Endothelial cell of umbilical vein (primary cell): ENCODE measurements around the gene KAT2A. TPM values are rescaled to one million over a fixed set of nuclear protein-coding genes. Genes with fewer than 3 reads are reported as not detected.

Experiments used
- BruUV-seq: library from RNA; stranded (reverse); fragments of 400-500 nt; replicated peaks from 2 replicates; lab custom pipeline; 2021; lab: Mats Ljungman, UMichigan
- CTCF ChIA-PET: fragments of 300-600, 350-600 bp; sonication (Branson Sonifier 250); formaldehyde crosslinking; loops from one replicate; lab custom pipeline; 2021; ENCODE audit warnings: antibody characterized with exemption, inconsistent platforms; lab: Charles Lee
- POLR2A ChIA-PET: fragments of 300-600, 350-600 bp; sonication (Branson Sonifier 250); formaldehyde crosslinking; loops from one replicate; lab custom pipeline; 2021; ENCODE audit warnings: antibody characterized with exemption, inconsistent platforms; lab: Charles Lee
- DNase-seq: peaks from one replicate; pipeline ENCODE4 v3.0.0-alpha.2; 2011; ENCODE audit warnings: low read depth, low spot score
- FAIRE-seq: peaks from 2 replicates; lab custom pipeline; 2011; peaks lifted over from hg19 to GRCh38; lab: Jason Lieb, UNC
- H2AFZ ChIP-seq: 2 replicates; pipeline ENCODE4 v1.6.0; 2012; ENCODE audit warnings: low read depth, low read length, control low read depth, inconsistent platforms
- H3K27ac ChIP-seq: 2 replicates; pipeline ENCODE4 v1.5.1; 2011; ENCODE audit warnings: low read depth, mild to moderate bottlenecking, control low read depth, low read length, moderate library complexity; ENCODE audit not compliant: insufficient read depth
- H3K27me3 ChIP-seq, 2 experiments: 2 replicates each; pipeline versions ENCODE4 v1.6.0 to v1.6.1; 2011; ENCODE audit warnings: low read length in 2 of 2, mixed read lengths in 1 of 2; ENCODE audit not compliant: control insufficient read depth in 2 of 2, insufficient read depth in 2 of 2
- H3K36me3 ChIP-seq, 2 experiments: 2 replicates in 1 of 2; 3 replicates in 1 of 2; pipeline ENCODE4 v1.5.1; 2011; ENCODE audit warnings: low read length in 2 of 2, mild to moderate bottlenecking in 1 of 2, moderate library complexity in 1 of 2; ENCODE audit not compliant: control insufficient read depth in 2 of 2, insufficient read depth in 2 of 2; ENCODE audit errors: extremely low read depth in 1 of 2
- H3K4me1 ChIP-seq: 3 replicates; pipeline ENCODE4 v1.5.1; 2011; ENCODE audit warnings: mild to moderate bottlenecking, low read length; ENCODE audit not compliant: control insufficient read depth, insufficient read depth; ENCODE audit errors: extremely low read depth
- H3K4me2 ChIP-seq: 2 replicates; pipeline ENCODE4 v1.6.1; 2011; ENCODE audit warnings: low read length, control low read depth, mixed read lengths; ENCODE audit not compliant: insufficient read depth
- H3K4me3 ChIP-seq, 3 experiments: fragments of 200-600 bp in 1 of 3; sonication (generic), shearing (Covaris generic) in 1 of 3; replicated peaks in 1 of 3; 2 replicates each; pipeline ENCODE4 v1.5.1; 2011 to 2016; ENCODE audit warnings: control low read depth in 3 of 3, low read length in 3 of 3, mild to moderate bottlenecking in 2 of 3, inconsistent platforms in 1 of 3, low read depth in 1 of 3, moderate library complexity in 1 of 3; ENCODE audit not compliant: insufficient read depth in 1 of 3
- H3K79me2 ChIP-seq: 2 replicates; pipeline ENCODE4 v1.6.0; 2012; ENCODE audit warnings: low read length, inconsistent platforms; ENCODE audit not compliant: control insufficient read depth, insufficient read depth
- H3K9ac ChIP-seq: replicated peaks from 2 replicates; pipeline ENCODE3; 2011; ENCODE audit warnings: low read length, control low read depth; ENCODE audit not compliant: insufficient read depth; ENCODE audit errors: extremely low read depth
- H3K9me1 ChIP-seq: replicated peaks from 3 replicates; pipeline ENCODE4 v1.6.0; 2011; ENCODE audit warnings: mild to moderate bottlenecking, low read length; ENCODE audit not compliant: control insufficient read depth, insufficient read depth; ENCODE audit errors: extremely low read depth
- H3K9me3 ChIP-seq: replicated peaks from 2 replicates; pipeline ENCODE4 v1.5.1; 2012; ENCODE audit warnings: low read length, inconsistent platforms; ENCODE audit not compliant: control insufficient read depth, insufficient read depth
- H4K20me1 ChIP-seq: replicated peaks from 2 replicates; pipeline ENCODE3; 2011; ENCODE audit warnings: mild to moderate bottlenecking, low read length; ENCODE audit not compliant: control insufficient read depth, insufficient read depth; ENCODE audit errors: extremely low read depth
- EZH2 ChIP-seq: IDR thresholded peaks from 2 replicates; pipeline ENCODE4 v1.6.1; 2012; ENCODE audit warnings: borderline replicate concordance, low read depth, mild to moderate bottlenecking, moderate library complexity, low read length, inconsistent platforms; ENCODE audit not compliant: severe bottlenecking
- FOS ChIP-seq: IDR thresholded peaks from 2 replicates; pipeline ENCODE4 v1.6.1; 2011; ENCODE audit warnings: mild to moderate bottlenecking, low read length, moderate library complexity, borderline replicate concordance; ENCODE audit not compliant: insufficient read depth
- GATA2 ChIP-seq: IDR thresholded peaks from 2 replicates; pipeline ENCODE4 v1.7.0; 2011; ENCODE audit warnings: low read depth, mild to moderate bottlenecking, moderate library complexity, mixed read lengths, low read length; ENCODE audit not compliant: insufficient read length, insufficient read depth
- POLR2A ChIP-seq: IDR thresholded peaks from 2 replicates; pipeline ENCODE4 v1.6.1; 2012; ENCODE audit warnings: low read depth, mild to moderate bottlenecking, control low read depth, low read length
- dilution Hi-C: fragments of 300-500 bp; cut with MboI; formaldehyde crosslinking; loops from one replicate; pipeline ENCODE4 v1.15.0; 2019; ENCODE audit warnings: low sequenced_read_pairs; ENCODE audit not compliant: extremely low pct_ligation_motif_present
- intact Hi-C: fragments of 100-400 bp; cut with micrococcal nuclease; formaldehyde crosslinking; loops from one replicate; pipeline ENCODE4 v1.10.0; 2022
- polyA plus RNA-seq, 4 experiments: library from polyadenylated mRNA; depleted of rRNA in 3 of 4; stranded (reverse) in 3 of 4; unstranded in 1 of 4; fragments of >200 nt; gene quantifications; 2 replicates each; pipeline versions ENCODE4 v1.2.1 to v1.2.3, GENCODE V29; 2011 to 2012; ENCODE audit warnings: missing spikeins in 1 of 4
- total RNA-seq: library from RNA; stranded (reverse); gene quantifications from 2 replicates; pipeline ENCODE4 v1.2.3, GENCODE V29; 2021
- TF ChIP-seq, protein P1 (sequence below), 2 donors: IDR thresholded peaks; 1 replicate in 1 of 2; 2 replicates in 1 of 2; pipeline ENCODE4 v1.5.1; 2011; ENCODE audit warnings: low read length in 2 of 2, mild to moderate bottlenecking in 2 of 2, moderate library complexity in 2 of 2, control low read depth in 1 of 2, inconsistent platforms in 1 of 2, low read depth in 1 of 2; ENCODE audit not compliant: insufficient read depth in 1 of 2; ENCODE audit errors: extremely low read depth in 1 of 2
- TF ChIP-seq, protein P2 (sequence below): IDR thresholded peaks from 2 replicates; pipeline ENCODE4 v1.6.1; 2011; ENCODE audit not compliant: insufficient read depth, insufficient read length

The KAT2A gene
- total and polyA plus RNA-seq, 2 donors (not counting 3 experiments of a cell fraction or from before 2014, with no cell fraction given): 32.9 to 33.4 TPM

DNA sequence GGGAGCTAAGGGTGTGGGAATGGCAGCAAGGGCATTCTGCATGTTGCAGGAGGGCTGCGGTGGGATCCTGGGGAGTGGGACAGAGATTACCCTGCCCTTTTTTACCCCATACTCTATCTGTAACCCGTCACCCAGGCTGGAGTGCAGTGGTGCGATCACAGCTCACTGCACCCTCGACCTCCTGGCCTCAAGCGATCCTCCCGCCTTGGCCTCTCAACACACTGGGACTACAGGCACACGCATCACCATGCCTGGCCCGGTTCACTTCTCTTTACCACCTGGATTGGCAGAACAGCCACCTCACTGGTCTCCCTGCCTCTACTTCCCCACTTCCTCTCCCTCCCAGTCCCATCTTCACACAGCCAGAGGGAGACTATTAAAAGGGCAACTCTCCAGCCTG, 32.4 kb downstream of the KAT2A start:
- H3K79me2 ChIP-seq: no peaks in the 10 kb centered on the region
- no peak for TF ChIP-seq GATA2
- TF ChIP-seq FOS: no peak
- TF ChIP-seq EZH2: no peak
- TF ChIP-seq, protein P1, sequence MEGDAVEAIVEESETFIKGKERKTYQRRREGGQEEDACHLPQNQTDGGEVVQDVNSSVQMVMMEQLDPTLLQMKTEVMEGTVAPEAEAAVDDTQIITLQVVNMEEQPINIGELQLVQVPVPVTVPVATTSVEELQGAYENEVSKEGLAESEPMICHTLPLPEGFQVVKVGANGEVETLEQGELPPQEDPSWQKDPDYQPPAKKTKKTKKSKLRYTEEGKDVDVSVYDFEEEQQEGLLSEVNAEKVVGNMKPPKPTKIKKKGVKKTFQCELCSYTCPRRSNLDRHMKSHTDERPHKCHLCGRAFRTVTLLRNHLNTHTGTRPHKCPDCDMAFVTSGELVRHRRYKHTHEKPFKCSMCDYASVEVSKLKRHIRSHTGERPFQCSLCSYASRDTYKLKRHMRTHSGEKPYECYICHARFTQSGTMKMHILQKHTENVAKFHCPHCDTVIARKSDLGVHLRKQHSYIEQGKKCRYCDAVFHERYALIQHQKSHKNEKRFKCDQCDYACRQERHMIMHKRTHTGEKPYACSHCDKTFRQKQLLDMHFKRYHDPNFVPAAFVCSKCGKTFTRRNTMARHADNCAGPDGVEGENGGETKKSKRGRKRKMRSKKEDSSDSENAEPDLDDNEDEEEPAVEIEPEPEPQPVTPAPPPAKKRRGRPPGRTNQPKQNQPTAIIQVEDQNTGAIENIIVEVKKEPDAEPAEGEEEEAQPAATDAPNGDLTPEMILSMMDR (IDR thresholded peaks at IDR 0.05; ENCODE audit: extremely low read depth in 1 of 2, insufficient read depth in 1 of 2, low read depth in 1 of 2, low read length in 2 of 2): no peak
- TF ChIP-seq, protein P2, sequence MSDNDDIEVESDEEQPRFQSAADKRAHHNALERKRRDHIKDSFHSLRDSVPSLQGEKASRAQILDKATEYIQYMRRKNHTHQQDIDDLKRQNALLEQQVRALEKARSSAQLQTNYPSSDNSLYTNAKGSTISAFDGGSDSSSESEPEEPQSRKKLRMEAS: no peak
- TF ChIP-seq POLR2A: no peak
- POLR2A ChIA-PET: no interaction called here
- no peak overlapping the region for H2AFZ ChIP-seq
- H3K27ac ChIP-seq: no peak overlapping the region
- H3K9me1 ChIP-seq: no peaks in the 10 kb centered on the region
- peaks cover 11 to 13% of the 10 kb centered on the region in 2 experiments for H3K27me3 ChIP-seq
- H3K9ac ChIP-seq: no peak overlapping the region
- H3K9me3 ChIP-seq: no peaks in the 10 kb centered on the region
- DNase-seq (no peak), FAIRE-seq (no peak)
- CTCF ChIA-PET: interaction anchor here (1.1 to 3.5 kb wide), 2 partner anchors 12 to 69 kb away, joined by 3 to 13 read pairs; partner anchors contain the start of gene NKIRAS2
- no peaks in the 10 kb centered on the region for H3K36me3 ChIP-seq
- BruUV-seq: no TSS peak
- dilution Hi-C loops (no loop called here), intact Hi-C loops (no loop called here)
- no peak overlapping the region for H3K4me2 ChIP-seq
- H3K4me1 ChIP-seq: no peaks in the 10 kb centered on the region
- H4K20me1 ChIP-seq: no peaks in the 10 kb centered on the region
- H3K4me3 ChIP-seq: no peak overlapping the region
